GM13977 (cell line): ENCODE measurements around the gene ECM2.

ENCODE experiments used
- DNase-seq: peaks from one replicate; pipeline ENCODE4 v3.0.0; 2012; ENCODE audit warnings: low spot score
- in situ Hi-C: fragments of 300-500 bp; cut with MboI; formaldehyde crosslinking; loops from one replicate; pipeline ENCODE4 v1.12.0; 2022; ENCODE audit warnings: low sequenced_read_pairs, low pct_unique_long_range_greater_than_20kb, mixed read lengths, inconsistent platforms; ENCODE audit not compliant: unreplicated experiment
- TF ChIP-seq, protein P1 (sequence below): IDR thresholded peaks from 2 replicates; pipeline ENCODE4 v1.5.1; 2012; ENCODE audit warnings: mild to moderate bottlenecking, control low read depth; ENCODE audit not compliant: insufficient read depth; ENCODE audit errors: extremely low read depth, missing control alignments

Gene ECM2

DNA sequence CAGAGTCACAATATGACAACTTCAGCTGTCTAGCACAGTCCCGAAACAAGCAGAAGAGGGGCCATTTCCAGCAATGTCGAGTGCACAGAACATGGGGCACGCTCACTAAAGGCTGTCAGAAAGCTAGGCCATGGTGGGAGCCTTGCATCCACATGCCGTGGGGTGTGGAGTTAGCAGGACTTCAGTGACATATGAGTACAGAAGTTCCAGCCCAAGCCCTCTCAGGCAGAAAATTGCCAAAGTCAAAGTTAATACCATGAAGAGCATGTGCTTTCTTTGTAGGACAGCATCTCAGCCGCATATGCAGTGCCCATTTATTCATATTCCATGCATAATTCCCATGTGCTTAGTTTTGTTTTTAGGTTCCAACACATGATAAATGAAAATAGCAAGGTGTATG, 26.7 kb downstream of the ECM2 start:
- in situ Hi-C loops = no loop called here
- TF ChIP-seq, protein P1, sequence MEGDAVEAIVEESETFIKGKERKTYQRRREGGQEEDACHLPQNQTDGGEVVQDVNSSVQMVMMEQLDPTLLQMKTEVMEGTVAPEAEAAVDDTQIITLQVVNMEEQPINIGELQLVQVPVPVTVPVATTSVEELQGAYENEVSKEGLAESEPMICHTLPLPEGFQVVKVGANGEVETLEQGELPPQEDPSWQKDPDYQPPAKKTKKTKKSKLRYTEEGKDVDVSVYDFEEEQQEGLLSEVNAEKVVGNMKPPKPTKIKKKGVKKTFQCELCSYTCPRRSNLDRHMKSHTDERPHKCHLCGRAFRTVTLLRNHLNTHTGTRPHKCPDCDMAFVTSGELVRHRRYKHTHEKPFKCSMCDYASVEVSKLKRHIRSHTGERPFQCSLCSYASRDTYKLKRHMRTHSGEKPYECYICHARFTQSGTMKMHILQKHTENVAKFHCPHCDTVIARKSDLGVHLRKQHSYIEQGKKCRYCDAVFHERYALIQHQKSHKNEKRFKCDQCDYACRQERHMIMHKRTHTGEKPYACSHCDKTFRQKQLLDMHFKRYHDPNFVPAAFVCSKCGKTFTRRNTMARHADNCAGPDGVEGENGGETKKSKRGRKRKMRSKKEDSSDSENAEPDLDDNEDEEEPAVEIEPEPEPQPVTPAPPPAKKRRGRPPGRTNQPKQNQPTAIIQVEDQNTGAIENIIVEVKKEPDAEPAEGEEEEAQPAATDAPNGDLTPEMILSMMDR = no peak
- no peak for DNase-seq

DNA sequence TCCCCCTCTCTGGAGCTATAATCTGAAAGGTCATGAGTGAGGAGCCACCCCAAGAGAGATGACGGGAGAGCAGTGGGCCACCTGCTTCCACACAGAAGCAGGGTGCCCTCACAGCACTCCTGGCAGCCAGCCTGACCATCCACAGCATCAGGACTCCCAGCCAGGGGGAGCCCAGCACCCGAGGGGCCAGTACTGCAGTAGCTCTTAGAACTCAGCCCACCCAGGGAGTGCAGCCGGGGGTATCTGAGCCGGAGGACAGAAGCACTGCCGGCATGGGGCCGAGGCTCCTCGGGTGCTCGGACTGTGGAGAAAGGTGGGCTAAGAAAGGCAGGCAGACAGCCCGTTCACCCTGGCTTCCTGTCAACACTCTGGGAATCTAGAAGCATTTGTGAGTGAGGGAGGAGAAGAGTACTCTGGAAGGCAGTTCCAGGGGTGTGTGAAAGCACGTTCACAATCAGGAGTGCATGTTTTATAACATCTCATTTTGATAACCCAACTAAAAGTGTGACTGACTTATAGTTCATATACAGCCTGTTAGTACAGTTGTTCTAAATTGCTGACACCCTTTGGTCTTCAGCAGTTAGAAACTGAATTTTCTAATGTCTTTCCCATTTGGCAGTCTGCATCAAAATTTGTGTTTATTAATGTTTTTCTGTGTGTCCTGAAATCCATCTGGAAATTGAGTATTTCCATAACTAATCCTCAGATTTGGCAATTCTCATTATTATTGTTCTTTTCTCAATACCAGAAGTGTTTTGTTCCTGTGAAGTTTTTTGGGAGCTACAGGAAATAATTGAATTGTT, 27.6 kb downstream of the ECM2 start:
- in situ Hi-C loops = no loop called here
- no peak for DNase-seq
- TF ChIP-seq, protein P1 = no peak

DNA sequence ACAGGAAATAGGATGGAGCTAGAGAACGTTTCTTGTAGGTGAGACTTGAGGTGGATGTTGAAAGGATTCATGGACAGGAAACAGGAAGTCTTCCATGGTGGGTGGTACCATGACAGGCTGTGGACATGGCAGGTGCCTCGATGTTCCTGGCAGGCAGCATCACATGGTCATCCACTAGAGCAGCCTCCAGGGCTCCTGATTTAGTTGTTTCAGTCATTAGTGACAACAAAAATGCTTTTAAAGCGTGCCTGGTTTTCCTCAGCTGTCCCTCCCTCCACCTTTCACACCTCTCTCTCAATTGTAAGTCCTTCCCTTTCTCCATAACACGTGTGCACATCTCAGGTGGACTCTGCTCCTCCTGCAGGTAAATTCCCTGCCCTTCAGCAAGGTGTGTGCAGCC, 28.3 kb downstream of the ECM2 start:
- no peak for DNase-seq
- in situ Hi-C loops = no loop called here

DNA sequence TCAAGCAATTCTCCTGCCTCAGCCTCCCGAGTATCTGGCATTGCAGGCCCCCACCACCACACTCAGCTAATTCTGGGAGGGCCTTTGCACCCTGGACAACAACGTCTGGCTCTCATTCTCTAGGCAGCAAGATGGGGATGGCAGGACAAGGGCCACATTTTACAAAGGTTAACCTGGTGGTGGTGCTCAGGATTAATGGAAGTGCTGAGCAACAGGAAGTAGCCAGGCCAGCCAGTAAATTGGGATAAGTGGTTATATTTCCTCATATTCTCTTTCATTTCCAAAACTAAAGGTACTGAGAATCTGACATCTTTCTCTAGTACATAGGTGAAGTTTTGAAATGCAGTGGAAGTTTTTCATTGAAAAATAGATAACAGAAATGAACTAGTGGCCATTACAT, 28.8 kb downstream of the ECM2 start:
- in situ Hi-C loops = no loop called here
- TF ChIP-seq, protein P1 = no peak
- DNase-seq = no peak

More for the DNA sequence above, 28.3 kb downstream of the ECM2 start:
- TF ChIP-seq, protein P1 = no peak

DNA sequence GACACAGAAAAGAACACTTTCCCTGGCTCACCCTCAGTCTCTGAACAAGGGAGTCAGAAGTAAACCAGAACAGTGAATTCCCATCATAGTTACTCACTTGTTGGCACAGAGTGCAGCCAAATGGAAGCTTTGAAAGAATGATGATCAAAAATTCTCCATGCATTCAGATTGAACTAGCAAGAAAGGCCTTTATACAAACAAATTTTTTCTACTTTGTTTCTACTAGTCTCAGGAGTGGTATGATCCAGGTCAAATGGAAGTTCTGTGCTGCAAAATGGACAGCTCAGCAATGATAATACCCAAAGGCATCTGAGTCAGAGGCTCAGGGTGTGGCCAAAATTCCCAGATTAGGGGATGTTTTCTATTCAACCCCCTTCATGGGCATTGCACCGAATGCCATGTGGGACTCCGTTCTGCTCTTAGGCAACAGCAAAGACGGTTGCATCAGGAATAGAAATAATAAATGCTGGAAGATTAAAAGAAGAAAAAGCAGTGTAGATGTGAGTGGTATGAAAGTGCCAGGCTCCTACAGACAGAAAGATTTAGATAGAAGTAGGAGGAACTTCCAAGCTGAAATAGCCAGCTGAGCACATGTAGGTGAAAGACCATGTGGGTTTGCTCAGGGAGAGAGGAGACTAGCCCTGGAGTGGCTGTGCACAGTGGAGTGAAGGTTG, 29.5 kb downstream of the ECM2 start:
- in situ Hi-C loops = no loop called here
- no peak for DNase-seq
- TF ChIP-seq, protein P1 = no peak

DNA sequence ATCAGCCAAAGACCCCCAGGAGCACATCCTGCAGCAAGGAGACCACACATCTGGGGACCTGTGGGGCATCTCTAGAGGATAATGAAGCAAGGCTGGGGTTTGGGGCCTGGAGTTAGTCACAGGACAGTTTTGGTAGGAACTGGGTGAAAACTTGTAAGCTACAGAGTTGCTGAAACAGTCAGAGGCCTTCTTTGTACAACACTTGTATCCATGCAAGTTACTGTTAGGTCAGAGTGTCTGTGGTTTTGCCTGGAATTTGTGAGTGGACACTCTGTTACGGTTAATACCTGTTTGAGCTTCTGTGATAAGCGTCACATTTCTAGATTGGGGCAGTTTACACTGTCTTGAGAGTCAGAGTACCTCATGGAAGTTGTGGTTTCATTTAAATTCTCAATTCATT, 30.9 kb downstream of the ECM2 start:
- in situ Hi-C loops = no loop called here
- no peak for DNase-seq
- TF ChIP-seq, protein P1 = no peak
